DND-41 (cell line): ENCODE results near the gene ANAPC10.

Experiments used
- EZH2 ChIP-seq: IDR thresholded peaks from 3 replicates; pipeline ENCODE4 v1.6.1; 2012; ENCODE audit warnings: borderline replicate concordance, low read depth, mild to moderate bottlenecking, moderate library complexity, low read length, inconsistent platforms; ENCODE audit not compliant: severe bottlenecking
- TF ChIP-seq, protein P1 (sequence below): IDR thresholded peaks from 2 replicates; pipeline ENCODE4 v1.5.1; 2012; ENCODE audit warnings: borderline replicate concordance, low read length, moderate library complexity, mild to moderate bottlenecking; ENCODE audit not compliant: poor library complexity, severe bottlenecking; ENCODE audit errors: extremely low read depth

DNA sequence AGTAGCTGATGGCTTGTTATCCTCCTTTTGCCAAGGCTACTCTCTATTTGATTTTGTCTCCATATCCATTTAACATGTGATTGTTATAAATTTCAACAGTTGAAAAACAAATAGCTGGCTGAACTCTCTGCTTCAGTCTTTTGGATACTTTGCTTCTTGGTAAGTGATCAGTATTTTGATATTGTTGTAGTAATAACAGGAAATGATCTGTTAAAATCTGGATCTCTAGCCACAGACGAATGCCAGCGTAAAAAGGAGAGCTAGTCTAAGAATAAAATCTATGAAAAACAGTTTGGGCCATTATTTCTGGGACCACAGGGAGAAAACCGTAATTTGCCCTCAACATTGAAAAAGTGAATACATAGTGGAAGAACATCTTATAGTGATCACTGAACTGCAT is 113.8 kb downstream of the ANAPC10 start:
- no peak for TF ChIP-seq EZH2
- TF ChIP-seq, protein P1, sequence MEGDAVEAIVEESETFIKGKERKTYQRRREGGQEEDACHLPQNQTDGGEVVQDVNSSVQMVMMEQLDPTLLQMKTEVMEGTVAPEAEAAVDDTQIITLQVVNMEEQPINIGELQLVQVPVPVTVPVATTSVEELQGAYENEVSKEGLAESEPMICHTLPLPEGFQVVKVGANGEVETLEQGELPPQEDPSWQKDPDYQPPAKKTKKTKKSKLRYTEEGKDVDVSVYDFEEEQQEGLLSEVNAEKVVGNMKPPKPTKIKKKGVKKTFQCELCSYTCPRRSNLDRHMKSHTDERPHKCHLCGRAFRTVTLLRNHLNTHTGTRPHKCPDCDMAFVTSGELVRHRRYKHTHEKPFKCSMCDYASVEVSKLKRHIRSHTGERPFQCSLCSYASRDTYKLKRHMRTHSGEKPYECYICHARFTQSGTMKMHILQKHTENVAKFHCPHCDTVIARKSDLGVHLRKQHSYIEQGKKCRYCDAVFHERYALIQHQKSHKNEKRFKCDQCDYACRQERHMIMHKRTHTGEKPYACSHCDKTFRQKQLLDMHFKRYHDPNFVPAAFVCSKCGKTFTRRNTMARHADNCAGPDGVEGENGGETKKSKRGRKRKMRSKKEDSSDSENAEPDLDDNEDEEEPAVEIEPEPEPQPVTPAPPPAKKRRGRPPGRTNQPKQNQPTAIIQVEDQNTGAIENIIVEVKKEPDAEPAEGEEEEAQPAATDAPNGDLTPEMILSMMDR: no peak
